Measurements from ENCODE around the gene PTPN11.

GRCh38 chr12:112514926-112515642 is 96.3 kb downstream of the PTPN11 start:
- TF ChIP-seq CTCF (conservative IDR thresholded peaks at IDR 0.05; ENCODE audit: low read length) (no peak), EZH2phosphoT487 (IDR thresholded peaks at IDR 0.05; ENCODE audit: borderline replicate concordance, low read depth, low read length) (no peak)
